ENCODE data around the gene MEA1.

MEA1 gene

DNA sequence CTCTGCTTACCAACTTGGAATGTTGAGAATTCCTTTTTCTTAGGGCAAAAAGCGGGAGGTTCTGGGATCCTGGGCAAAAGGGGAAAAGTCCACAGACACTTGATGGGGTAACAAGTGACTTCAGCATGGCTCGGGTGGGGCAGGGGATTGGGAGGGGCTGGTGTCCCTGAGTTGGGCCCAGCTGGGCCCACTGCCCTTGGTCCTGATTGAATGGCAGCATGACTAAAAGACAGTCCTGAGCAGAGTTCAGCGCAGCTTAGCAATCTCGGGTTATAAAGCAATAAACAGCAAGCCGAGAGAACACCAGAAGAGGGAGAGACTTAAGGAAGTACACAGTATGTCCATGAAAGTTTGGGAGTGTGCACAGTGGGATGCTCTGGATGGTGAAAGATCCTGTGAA, 23.8 kb downstream of the MEA1 start:
- DNase-seq (ENCODE audit: low read depth) = no peak
- H3K4me3 ChIP-seq (ENCODE audit: low read length) = no peak overlapping the region
- TF ChIP-seq, protein P1, sequence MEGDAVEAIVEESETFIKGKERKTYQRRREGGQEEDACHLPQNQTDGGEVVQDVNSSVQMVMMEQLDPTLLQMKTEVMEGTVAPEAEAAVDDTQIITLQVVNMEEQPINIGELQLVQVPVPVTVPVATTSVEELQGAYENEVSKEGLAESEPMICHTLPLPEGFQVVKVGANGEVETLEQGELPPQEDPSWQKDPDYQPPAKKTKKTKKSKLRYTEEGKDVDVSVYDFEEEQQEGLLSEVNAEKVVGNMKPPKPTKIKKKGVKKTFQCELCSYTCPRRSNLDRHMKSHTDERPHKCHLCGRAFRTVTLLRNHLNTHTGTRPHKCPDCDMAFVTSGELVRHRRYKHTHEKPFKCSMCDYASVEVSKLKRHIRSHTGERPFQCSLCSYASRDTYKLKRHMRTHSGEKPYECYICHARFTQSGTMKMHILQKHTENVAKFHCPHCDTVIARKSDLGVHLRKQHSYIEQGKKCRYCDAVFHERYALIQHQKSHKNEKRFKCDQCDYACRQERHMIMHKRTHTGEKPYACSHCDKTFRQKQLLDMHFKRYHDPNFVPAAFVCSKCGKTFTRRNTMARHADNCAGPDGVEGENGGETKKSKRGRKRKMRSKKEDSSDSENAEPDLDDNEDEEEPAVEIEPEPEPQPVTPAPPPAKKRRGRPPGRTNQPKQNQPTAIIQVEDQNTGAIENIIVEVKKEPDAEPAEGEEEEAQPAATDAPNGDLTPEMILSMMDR (conservative IDR thresholded peaks at IDR 0.05; ENCODE audit: low read length) = no peak

DNA sequence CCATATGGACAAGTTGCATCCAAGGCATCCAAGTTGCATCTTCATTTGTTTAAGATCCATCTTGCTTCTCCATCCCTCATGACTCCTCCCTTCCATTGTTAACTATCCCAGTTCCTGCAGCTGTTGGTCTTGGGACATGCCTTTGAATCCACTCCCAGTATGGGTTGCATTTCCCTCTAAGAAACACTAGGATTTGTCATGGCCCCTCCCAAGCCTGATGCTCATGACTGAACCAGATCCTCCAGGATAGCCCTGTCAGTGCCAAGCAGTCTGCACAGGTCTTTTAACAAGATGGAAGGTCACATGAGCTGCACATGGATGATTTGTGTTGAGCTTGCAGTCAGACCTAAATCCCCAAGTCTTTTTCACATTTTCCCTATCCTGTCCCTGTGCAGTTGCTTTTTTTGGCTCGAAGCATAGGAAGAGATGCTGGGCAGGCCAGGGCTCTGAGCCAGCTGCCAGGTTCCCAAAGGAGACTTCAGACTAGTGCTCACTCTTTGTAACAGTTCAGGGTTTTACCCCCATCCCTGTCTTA, 25.2 kb downstream of the MEA1 start:
- peak; percentile 33 for DNase-seq (ENCODE audit: low read depth)
- TF ChIP-seq, protein P1 (conservative IDR thresholded peaks at IDR 0.05; ENCODE audit: low read length) = no peak
- no peak overlapping the region for H3K4me3 ChIP-seq (ENCODE audit: low read length)

DNA sequence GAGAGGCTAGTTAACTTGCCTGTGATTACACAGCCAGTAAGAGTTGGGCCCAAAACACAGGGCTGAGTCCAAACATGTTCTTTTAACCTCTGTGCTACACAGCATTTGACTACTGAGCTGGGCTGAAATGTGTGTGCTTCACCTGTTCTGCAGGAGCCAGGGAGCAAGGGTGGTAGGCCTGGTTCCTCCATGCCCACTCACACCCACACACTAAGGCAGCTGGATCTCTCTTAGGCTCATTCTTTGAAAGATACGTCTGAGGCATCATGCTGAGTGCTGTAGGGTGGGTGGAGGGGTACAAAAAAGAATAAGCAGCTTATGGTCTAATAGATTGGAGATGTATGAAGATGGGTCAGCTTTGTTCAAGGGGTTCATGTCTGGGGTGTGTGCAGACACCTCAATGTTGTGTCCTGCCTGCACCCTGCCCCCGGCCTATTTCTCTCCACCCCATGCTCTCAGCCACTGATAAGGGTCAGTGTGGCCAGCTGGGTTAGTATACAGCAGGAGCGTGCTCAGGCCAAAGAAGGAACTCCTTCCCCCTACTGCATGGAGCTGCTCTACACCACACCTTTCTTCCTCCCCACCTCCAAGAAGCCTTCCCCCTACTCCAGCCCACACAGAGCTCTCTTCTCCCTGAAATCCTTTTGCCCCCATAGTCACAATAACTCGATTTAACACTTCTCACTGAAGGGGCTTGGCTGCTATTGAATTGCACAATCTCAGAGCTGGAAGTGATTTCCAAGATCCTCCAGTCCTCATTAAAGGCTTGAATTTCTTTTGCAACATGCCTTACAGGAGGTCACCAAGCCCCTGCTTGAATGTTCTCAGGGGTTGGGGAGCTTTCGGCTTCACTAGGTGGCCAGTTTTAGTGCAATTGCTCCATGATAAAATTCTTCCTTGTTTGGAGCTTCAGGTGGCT, 26.0 kb downstream of the MEA1 start:
- DNase-seq (ENCODE audit: low read depth) = no peak
- TF ChIP-seq, protein P1 (conservative IDR thresholded peaks at IDR 0.05; ENCODE audit: low read length) = no peak
- no peak overlapping the region for H3K4me3 ChIP-seq (ENCODE audit: low read length)

DNA sequence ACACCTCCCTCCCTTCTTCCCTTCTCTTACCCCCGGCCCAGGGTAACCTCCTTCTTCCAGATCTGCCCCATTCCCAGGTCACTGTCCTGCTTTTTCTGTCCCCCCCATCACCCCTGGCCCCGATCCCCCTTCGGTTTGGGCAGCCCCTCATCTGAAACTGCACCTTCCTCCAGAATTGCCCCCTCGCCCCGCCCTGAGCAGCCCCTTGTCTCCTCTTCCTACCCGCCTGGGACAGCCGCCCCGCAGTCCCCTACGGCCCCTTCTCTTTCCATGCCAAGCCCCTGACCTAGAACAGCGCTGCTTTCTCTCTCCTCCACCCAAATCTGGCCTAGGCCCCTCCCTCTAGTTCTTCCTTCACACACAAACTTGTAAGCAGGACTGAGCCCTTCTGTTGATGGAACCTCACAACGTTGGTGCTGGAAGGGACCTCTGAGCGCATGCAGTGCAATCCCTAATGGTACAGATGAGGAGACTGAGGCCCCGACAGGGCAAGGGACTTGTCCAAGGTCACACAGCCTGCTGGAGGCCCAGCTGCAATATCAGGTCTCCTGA, 28.7 kb downstream of the MEA1 start:
- no peak for DNase-seq (ENCODE audit: low read depth)
- TF ChIP-seq, protein P1 (conservative IDR thresholded peaks at IDR 0.05; ENCODE audit: low read length) = no peak
- peak overlapping the region; percentile 74 for H3K4me3 ChIP-seq (ENCODE audit: low read length)

DNA sequence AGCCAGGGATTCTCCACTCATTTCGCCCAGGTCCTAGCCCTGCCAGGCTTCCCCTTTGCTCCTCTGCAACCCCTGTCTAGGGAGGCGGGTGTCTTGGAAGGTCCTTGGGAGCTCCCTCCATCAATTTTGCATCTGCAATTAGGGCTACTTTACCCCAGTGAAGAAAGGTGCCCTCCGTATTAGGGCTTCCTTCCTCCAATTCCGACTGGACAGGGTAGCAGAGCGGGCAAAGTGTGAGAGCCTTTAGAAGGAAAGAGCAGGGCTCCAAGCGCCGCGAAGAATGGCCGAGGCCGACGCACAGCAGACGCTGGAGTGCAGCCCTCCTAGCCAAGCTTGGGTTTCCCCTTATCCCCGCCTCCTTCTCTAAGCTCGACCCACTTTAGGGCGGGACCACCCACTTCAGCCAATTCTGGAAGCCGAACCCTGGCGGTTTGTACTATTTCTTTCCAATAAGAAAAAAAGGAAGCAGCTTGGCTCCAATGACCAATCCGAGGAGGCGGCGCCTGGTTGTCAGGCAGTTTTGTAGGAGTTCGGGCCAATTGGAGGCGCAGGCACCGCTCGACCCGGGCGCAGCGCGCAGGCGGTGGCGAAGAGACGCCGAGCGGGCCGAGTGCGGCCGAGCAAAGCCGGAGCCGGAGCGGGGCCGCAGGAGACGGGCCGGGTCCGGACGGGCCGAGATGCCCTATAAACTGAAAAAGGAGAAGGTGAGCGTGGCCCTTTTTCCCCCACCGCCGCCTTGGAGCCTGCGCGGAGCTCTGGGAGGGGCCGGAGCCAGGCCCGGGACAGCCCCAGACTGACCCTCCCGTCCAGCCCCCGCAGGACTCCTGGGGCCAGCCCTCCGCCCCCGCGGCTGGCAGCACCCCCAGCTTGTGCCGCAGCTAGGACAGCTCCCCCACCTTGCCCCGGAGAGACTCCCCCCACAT, 29.5 kb downstream of the MEA1 start, which contains the start of gene PPP2R5D:
TSS of gene PPP2R5D (plus strand) at position 570 of the 923 bp plus-strand sequence. CDS start at position 678, 108 bp downstream.
- TF ChIP-seq, protein P1 (conservative IDR thresholded peaks at IDR 0.05; ENCODE audit: low read length) = no peak
- peak within 1 kb of the TSS; percentile 74 for H3K4me3 ChIP-seq (ENCODE audit: low read length)
- DNase-seq (ENCODE audit: low read depth) = peak; percentile 98

DNA sequence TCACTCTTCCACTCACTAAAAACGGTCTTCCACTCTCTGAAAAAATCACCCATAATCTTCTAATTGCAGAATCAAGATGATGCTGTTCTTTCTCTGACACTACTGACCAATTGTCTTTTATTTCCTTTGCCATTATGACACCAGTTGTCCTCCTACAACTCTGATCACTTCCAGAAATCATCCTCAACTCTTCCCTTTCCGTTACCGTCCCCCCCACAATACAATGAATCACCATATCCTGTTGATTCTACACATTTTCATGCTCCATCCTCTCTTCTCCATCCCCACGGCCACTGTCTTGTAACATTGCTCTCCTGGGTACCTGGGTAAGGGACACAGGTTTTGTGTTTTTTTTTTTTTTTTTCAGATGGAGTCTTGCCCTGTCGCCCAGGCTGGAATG, 31.9 kb downstream of the MEA1 start:
- DNase-seq (ENCODE audit: low read depth) = no peak
- TF ChIP-seq, protein P1 (conservative IDR thresholded peaks at IDR 0.05; ENCODE audit: low read length) = no peak
- H3K4me3 ChIP-seq (ENCODE audit: low read length) = no peak overlapping the region

Data from AG10803 (cell line).